GM12878 (cell line): ENCODE measurements around the gene EPB41L4A. TPM values are rescaled to one million over a fixed set of nuclear protein-coding genes. Genes with fewer than 3 reads are reported as not detected.

Experiments used
- ATAC-seq: fragments of 200-7000 bp; cut with Tn5 transposase; 3 replicates; pipeline ENCODE4 v1.9.1; 2020; ENCODE audit warnings: mild to moderate bottlenecking, moderate library complexity
- BruUV-seq: library from RNA; stranded (reverse); fragments of 400-500 nt; replicated peaks from 2 replicates; lab custom pipeline; 2021; lab: Mats Ljungman, UMichigan
- CTCF ChIA-PET: fragments of 300-600 bp; sonication (Branson Sonifier 250); formaldehyde crosslinking; extraction: SDS; loops from one replicate; lab custom pipeline; 2021; ENCODE audit warnings: inconsistent platforms; lab: Yijun Ruan, JAX
- POLR2A ChIA-PET: fragments of 350-600 bp; formaldehyde crosslinking; extraction: SDS; loops from one replicate; lab custom pipeline; 2021; ENCODE audit warnings: inconsistent platforms; lab: Charles Lee
- RAD21 ChIA-PET: fragments of 300-600 bp; sonication (Branson Sonifier 250); formaldehyde crosslinking; loops from one replicate; lab custom pipeline; 2023; ENCODE audit warnings: antibody characterized with exemption; ENCODE audit not compliant: unreplicated experiment; lab: Charles Lee
- SMC1A ChIA-PET: fragments of 300-600 bp; sonication (Branson Sonifier 250); formaldehyde crosslinking; loops from one replicate; lab custom pipeline; 2023; ENCODE audit not compliant: unreplicated experiment, uncharacterized antibody; lab: Charles Lee
- DNase-seq: peaks from one replicate; pipeline ENCODE4 v3.0.0-alpha.2; 2011; ENCODE audit warnings: low read depth, low spot score
- FAIRE-seq: peaks from 3 replicates; lab custom pipeline; 2011; peaks lifted over from hg19 to GRCh38; lab: Jason Lieb, UNC
- H2AFZ ChIP-seq: 2 replicates; pipeline ENCODE4 v1.6.0; 2011; ENCODE audit warnings: low read depth, low read length, control low read depth; ENCODE audit not compliant: control insufficient read depth
- H3K27ac ChIP-seq: 2 replicates; pipeline ENCODE4 v1.5.1; 2011; ENCODE audit warnings: control low read depth; ENCODE audit not compliant: control insufficient read depth, insufficient read depth
- H3K27me3 ChIP-seq, 2 experiments: replicated peaks in 1 of 2; 2 replicates each; pipeline versions ENCODE4 v1.6.0 to v1.6.1; 2011; ENCODE audit warnings: low read length in 1 of 2; ENCODE audit not compliant: control insufficient read depth in 2 of 2, insufficient read depth in 2 of 2
- H3K36me3 ChIP-seq, 2 experiments: 2 replicates each; pipeline ENCODE4 v1.5.1; 2011; ENCODE audit warnings: low read length in 1 of 2; ENCODE audit not compliant: control insufficient read depth in 2 of 2, insufficient read depth in 2 of 2
- H3K4me1 ChIP-seq: 2 replicates; pipeline ENCODE4 v1.6.1; 2011; ENCODE audit warnings: mild to moderate bottlenecking, low read length, moderate library complexity, mixed read lengths; ENCODE audit not compliant: control insufficient read depth, insufficient read depth
- H3K4me2 ChIP-seq: 2 replicates; pipeline ENCODE4 v1.6.0; 2011; ENCODE audit warnings: control low read depth; ENCODE audit not compliant: control insufficient read depth, insufficient read depth
- H3K4me3 ChIP-seq: fragments of 200-600 bp; sonication (generic); 2 replicates; pipeline ENCODE4 v1.5.1; 2016
- H3K79me2 ChIP-seq: 2 replicates; pipeline ENCODE4 v1.6.0; 2011; ENCODE audit warnings: low read length; ENCODE audit not compliant: control insufficient read depth, insufficient read depth
- H3K9ac ChIP-seq: 2 replicates; pipeline ENCODE4 v1.8.0; 2011; ENCODE audit warnings: low read length, control low read depth, mixed read lengths; ENCODE audit not compliant: control insufficient read depth, insufficient read depth
- H3K9me3 ChIP-seq: replicated peaks from 3 replicates; pipeline ENCODE4 v1.5.1; 2011; ENCODE audit warnings: mild to moderate bottlenecking, low read length; ENCODE audit not compliant: control insufficient read depth, insufficient read depth
- H4K20me1 ChIP-seq: 2 replicates; pipeline ENCODE4 v1.6.0; 2011; ENCODE audit not compliant: control insufficient read depth, insufficient read depth
- ESRRA ChIP-seq: IDR thresholded peaks from 2 replicates; pipeline ENCODE4 v1.6.1; 2012; ENCODE audit warnings: mild to moderate bottlenecking, low read length, improper control_type of control experiment
- FOXK2 ChIP-seq: fragments of 450-650 bp; IDR thresholded peaks from 2 replicates; pipeline ENCODE4 v1.6.1; 2017; ENCODE audit warnings: mild to moderate bottlenecking, moderate library complexity
- IRF5 ChIP-seq: fragments of 450-650 bp; IDR thresholded peaks from 2 replicates; pipeline ENCODE4 v1.6.1; 2017; ENCODE audit warnings: borderline replicate concordance
- NFXL1 ChIP-seq: fragments of 450-650 bp; IDR thresholded peaks from 2 replicates; pipeline ENCODE4 v1.6.1; 2017; ENCODE audit warnings: antibody characterized with exemption, mild to moderate bottlenecking, borderline replicate concordance
- POLR2AphosphoS2 ChIP-seq: IDR thresholded peaks from 2 replicates; pipeline ENCODE4 v1.6.1; 2011; ENCODE audit warnings: low read depth, mild to moderate bottlenecking, low read length, improper control_type of control experiment, moderate library complexity
- SUZ12 ChIP-seq: fragments of 200-600 bp; sonication (generic); IDR thresholded peaks from one replicate; pipeline ENCODE4 v1.6.1; 2018; ENCODE audit warnings: antibody characterized with exemption, mild to moderate bottlenecking; ENCODE audit not compliant: unreplicated experiment
- ZNF384 ChIP-seq: IDR thresholded peaks from 2 replicates; pipeline ENCODE4 v1.6.1; 2012; ENCODE audit warnings: low read depth, mild to moderate bottlenecking, low read length, improper control_type of control experiment, borderline replicate concordance
- WGBS: methylation state at CpG from one replicate; pipeline ENCODE4 v1.1.6; 2016; ENCODE audit warnings: low lambda C conversion rate; ENCODE audit not compliant: insufficient replicate concordance, insufficient coverage; ENCODE audit errors: missing lambda C conversion rate; 5-methylcytosine and 5-hydroxymethylcytosine counted together
- in situ Hi-C: fragments of 300-500 bp; cut with MboI; formaldehyde crosslinking; loops from 9 replicates; pipeline ENCODE4 v1.14.3; 2018; ENCODE audit warnings: mixed read lengths
- intact Hi-C: fragments of 100-400 bp; cut with micrococcal nuclease; formaldehyde crosslinking; loops from one replicate; pipeline ENCODE4 v1.14.2; 2022; ENCODE audit not compliant: unreplicated experiment
- polyA plus RNA-seq, 11 experiments: library from polyadenylated mRNA; depleted of rRNA in 4 of 11; unstranded in 6 of 11; stranded (reverse) in 5 of 11; fragments of >200 nt; fragmentation: Nextera tagmentation in 4 of 11; fragmentation: Illumina TruSeq in 1 of 11; extraction: Ambion mirVana in 4 of 11; extraction: Trizol in 1 of 11; gene quantifications; 1 replicate in 1 of 11; 2 replicates in 10 of 11; pipeline versions ENCODE4 v1.2.1 to v1.2.3, GENCODE V29; 2011 to 2016; ENCODE audit warnings: inconsistent platforms in 2 of 11, missing spikeins in 2 of 11, low read depth in 1 of 11
- total RNA-seq, 4 experiments: library from RNA; depleted of rRNA in 3 of 4; stranded (reverse); fragments of >200 nt in 3 of 4; fragmentation: Illumina TruSeq in 1 of 4; extraction: Trizol in 1 of 4; gene quantifications; 2 replicates each; pipeline versions ENCODE4 v1.2.1 to v1.2.3, GENCODE V29; 2013 to 2021

The EPB41L4A gene
- total and polyA plus RNA-seq, 10 of the 15 experiments (the other 5 are each of a cell fraction or from before 2014, with no cell fraction given): 0.10 to 0.67 (median 0.30) TPM

GRCh38 chr5:112159435-112159834 is 259.6 kb downstream of the EPB41L4A start (continued):
- TF ChIP-seq NFXL1 (no peak), ESRRA (no peak)

GRCh38 chr5:112156211-112156610 is 262.9 kb downstream of the EPB41L4A start:
- Histone ChIP-seq H3K27me3 (no peaks in the 10 kb centered on the region), H3K4me1 (no peaks in the 10 kb centered on the region)
- no peak for TF ChIP-seq SUZ12
- no peak for TF ChIP-seq FOXK2
- TF ChIP-seq POLR2AphosphoS2: no peak
- TF ChIP-seq ZNF384: no peak
- TF ChIP-seq IRF5: no peak
- TF ChIP-seq, all 136 proteins: peak for 0
- Histone ChIP-seq H3K36me3 (no peaks in the 10 kb centered on the region), H2AFZ (no peak overlapping the region), H3K4me3 (no peak overlapping the region), H3K9ac (no peak overlapping the region), H3K4me2 (no peak overlapping the region), H4K20me1 (no peaks in the 10 kb centered on the region), H3K27ac (no peak overlapping the region), H3K79me2 (peaks cover 6% of the 10 kb centered on the region), H3K9me3 (no peaks in the 10 kb centered on the region; the same call in 2 of the 3 replicates)
- intact Hi-C loops: no loop called here
- SMC1A ChIA-PET: no interaction called here
- CTCF ChIA-PET: interaction anchor here (0.9 to 2.4 kb wide), 2 partner anchors 10 to 625 kb away, joined by 3 to 8 read pairs; no protein-coding TSS in a partner anchor
- ATAC-seq: no peak
- DNase-seq: no peak
- in situ Hi-C loops: no loop called here
- FAIRE-seq: no peak
- BruUV-seq: no TSS peak
- POLR2A ChIA-PET: no interaction called here
- RAD21 ChIA-PET: no interaction called here
- 34% methylated on average over 3 of the region's 3 CpGs for WGBS
